ENCODE results near the gene EMC9.

DNA sequence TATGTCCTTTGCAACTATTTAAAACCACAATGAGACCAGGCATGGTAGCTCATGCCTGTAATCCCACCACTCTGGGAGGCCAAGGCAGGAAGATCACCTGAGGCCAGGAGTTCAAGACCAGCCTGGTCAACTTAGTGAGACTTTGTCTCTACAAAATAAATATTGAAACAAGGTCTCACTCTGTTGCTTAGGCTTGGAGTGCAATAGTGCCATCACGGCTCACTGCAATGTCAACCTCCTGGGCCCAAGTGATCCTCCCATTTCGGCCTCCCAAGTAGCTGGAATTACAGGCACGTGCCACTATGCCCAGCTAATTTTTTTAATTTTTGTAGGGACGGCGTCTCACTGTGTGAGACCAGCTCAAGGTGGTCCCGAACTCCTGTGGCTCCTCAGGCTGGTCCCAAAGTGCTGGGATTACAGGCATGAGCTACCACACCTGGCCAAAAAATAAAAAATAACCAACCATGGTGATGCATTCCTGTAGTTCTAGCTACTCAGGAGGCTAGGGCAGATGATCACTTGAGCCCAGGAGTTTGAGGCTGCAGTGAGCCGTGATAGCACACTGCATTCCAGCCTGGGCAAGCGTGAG is 11.9 kb downstream of the EMC9 start:
- TF ChIP-seq, protein P1, sequence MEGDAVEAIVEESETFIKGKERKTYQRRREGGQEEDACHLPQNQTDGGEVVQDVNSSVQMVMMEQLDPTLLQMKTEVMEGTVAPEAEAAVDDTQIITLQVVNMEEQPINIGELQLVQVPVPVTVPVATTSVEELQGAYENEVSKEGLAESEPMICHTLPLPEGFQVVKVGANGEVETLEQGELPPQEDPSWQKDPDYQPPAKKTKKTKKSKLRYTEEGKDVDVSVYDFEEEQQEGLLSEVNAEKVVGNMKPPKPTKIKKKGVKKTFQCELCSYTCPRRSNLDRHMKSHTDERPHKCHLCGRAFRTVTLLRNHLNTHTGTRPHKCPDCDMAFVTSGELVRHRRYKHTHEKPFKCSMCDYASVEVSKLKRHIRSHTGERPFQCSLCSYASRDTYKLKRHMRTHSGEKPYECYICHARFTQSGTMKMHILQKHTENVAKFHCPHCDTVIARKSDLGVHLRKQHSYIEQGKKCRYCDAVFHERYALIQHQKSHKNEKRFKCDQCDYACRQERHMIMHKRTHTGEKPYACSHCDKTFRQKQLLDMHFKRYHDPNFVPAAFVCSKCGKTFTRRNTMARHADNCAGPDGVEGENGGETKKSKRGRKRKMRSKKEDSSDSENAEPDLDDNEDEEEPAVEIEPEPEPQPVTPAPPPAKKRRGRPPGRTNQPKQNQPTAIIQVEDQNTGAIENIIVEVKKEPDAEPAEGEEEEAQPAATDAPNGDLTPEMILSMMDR (IDR thresholded peaks at IDR 0.05) = no peak
- no peak for TF ChIP-seq EZH2 (IDR thresholded peaks at IDR 0.05; ENCODE audit: borderline replicate concordance, insufficient read depth, low read depth, low read length, poor library complexity, severe bottlenecking)
